HL-60/S4 treated with retinoic acid at 250 ng/mL for 4 days and 3 days (cell line): Measurements from ENCODE around the gene CIROP.

Experiments used
- in situ Hi-C: fragments of 300-500 bp; cut with MboI; formaldehyde crosslinking; loops from 2 replicates; pipeline ENCODE4 v1.7.0; 2022; ENCODE audit warnings: low sequenced_read_pairs

Gene CIROP

GRCh38 chr14:23095196-23096108 lies 9.3 kb downstream of the CIROP start, which contains the start of gene C14orf119:
Gene C14orf119 (plus strand): TSS chr14:23095505. CDS start chr14:23097659, 2,154 bp downstream.
- in situ Hi-C loops = no loop called here

- in situ Hi-C loops = no loop called here
These were observed 10.1 kb downstream of the CIROP start, which contains the start of gene ACIN1 for GRCh38 chr14:23094666-23095195. Gene ACIN1 (minus strand): TSS chr14:23095136. CDS start chr14:23095112, 24 bp downstream.

DNA sequence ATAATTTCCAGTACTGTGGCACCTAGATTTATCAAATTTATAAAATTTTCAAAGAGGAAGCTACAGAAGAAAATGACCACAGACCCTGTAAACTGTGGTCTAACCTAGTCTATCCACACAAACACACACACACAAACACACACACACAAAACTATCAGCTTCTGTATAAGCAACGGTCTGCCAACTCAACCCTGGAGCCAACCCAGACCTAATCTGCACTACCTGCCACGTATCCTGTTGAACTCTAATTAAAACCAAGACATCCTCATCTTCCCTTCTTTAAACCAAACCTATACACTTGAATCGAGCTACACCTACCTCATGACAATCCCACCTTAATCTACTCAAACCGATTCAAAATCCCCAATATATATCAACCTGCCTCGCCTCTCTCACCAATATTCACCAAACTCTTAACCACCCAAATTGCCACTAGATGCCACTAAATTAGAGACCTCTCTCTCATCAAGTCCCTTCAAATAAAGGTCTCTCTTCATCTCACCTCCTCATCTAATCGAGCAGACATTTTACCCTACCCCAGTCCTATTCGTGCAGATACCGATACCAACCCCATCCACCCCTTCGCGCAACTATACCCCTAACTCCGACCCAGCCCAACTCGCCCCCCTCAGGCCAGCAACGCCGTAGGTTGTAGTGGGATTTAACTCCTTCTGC lies 10.7 kb downstream of the CIROP start:
- in situ Hi-C loops = no loop called here

DNA sequence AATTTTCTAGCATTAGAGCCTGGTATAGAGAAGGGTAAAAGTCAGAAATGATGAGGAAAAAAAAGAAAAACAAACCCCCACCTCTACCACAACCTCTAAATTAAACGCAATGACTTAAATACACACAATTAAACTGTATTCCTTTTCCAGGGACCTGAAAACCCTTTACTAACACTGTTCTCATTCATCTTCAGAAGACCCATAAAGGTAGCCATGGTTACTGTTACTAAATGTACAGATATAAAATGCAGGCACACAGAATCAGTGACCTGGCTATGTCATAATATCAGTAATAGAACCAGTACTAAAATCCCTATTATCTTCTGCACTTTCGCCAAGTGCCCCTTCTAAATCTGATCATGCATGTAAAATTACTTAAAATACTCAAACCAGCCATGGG lies 11.3 kb downstream of the CIROP start:
- in situ Hi-C loops = no loop called here

- in situ Hi-C loops = no loop called here
These were observed 11.7 kb downstream of the CIROP start for GRCh38 chr14:23093104-23093503.

GRCh38 chr14:23091294-23092225 lies 13.2 kb downstream of the CIROP start:
- in situ Hi-C loops = no loop called here

DNA sequence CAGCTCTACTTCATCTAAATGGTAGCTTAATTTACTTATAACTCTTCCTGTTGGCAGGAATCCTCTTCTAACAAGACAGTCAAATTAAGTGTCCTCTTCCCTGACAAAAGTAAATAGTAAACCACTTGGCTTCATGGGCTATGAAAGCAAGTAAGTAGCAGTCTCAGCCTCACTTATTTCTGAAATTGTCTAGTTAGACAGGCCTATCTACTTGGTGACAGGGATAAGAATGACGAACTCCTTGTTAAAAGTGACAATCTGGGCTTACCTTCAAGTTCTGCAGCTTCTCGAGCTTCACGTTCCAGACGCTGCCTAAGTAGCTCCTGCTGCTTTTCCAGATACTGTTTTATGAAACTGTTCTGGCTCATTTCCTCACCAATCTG lies 14.5 kb downstream of the CIROP start:
- in situ Hi-C loops = no loop called here

- in situ Hi-C loops = no loop called here
These were observed 15.1 kb downstream of the CIROP start for GRCh38 chr14:23089498-23090253.

GRCh38 chr14:23086565-23086964 lies 18.2 kb downstream of the CIROP start:
- in situ Hi-C loops = no loop called here

- in situ Hi-C loops = no loop called here
These were observed 19.3 kb downstream of the CIROP start for GRCh38 chr14:23085458-23085857.

DNA sequence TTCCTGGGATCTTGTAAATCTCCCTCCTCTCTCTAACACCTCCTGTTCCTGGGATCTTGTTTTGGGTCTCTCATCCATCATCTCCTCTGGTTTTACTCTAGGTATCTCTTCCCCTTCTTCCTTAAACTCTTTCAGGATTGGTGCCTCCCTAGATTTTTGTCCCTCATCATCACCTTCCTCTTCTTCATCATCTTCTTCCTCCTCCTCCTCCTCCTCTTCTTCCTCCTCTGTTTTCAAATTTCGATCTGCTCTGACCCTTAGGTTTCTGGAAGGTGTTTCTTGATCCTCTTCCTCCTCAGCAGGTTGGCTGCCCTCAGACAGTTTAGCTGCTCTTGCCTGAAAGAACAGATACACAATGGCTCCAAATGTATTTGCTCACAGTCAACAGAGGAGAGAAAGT lies 24.3 kb downstream of the CIROP start:
- in situ Hi-C loops = no loop called here

DNA sequence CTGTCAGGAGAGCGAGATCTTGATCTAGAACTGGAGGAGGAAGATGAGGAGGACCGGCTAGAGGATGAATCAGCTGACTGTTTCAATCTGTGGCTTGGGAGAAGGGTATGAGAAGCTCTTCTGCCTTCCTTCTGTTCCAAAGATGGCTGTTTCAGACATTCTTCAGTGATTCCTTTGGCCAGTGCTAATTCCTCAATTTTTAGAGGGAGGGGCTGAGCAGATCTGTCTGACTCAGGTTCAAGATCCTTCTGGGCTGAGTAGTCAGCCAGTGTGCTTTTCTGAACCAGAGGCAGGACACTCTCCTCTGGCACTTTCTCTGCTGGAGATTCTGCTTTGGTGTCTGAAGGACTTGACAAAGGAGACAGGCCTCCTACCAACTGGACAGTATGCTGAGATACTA lies 25.1 kb downstream of the CIROP start:
- in situ Hi-C loops = no loop called here

GRCh38 chr14:23078692-23079116 lies 26.1 kb downstream of the CIROP start:
- in situ Hi-C loops = no loop called here

DNA sequence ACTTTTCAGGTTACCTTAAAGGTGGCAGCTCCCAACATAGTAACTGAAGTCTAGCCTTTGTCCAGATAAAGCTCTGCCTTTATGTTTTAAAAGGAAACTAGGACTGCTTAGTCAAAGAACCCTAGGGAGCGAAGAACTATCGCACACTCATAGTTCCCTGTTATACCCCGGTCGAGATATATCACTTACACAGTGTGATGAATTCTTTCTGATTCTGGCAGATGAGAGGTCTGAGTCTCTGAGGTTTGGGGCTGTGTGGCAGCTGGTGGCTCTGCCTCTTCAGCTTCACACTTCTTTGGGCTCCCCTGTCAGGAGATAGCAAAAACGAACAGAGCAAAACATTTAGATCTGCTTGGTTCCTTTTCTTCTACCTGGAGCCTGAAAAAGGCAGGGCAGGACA lies 26.8 kb downstream of the CIROP start:
- in situ Hi-C loops = no loop called here

DNA sequence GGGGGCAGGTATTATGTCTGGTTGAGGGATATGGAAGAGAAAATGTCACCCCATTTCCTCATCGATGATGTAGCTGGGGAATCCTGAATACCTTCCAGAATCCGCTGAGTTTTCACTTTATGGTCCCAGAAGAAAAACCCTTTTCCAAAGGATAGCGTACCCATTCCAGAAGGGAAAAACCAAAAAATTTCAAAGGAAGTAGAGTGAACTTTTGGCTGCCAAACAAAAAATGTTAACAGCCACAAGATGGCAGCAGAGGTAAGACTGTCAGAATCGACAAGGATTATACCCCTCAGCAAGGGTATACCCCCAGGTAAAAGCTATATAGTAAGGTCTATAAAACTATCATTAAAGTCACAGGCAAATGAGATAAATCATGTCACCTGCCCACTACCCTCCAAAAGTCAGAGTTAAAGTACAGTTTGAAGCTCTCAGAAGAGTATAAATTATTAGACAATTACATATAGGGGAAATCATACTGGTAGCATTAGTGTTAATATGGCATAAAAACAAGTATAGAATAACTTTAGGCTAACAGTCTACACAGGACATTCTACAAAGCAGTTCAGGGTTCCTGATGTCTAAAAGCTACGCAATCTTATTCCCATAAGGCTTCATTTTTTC lies 27.9 kb downstream of the CIROP start:
- in situ Hi-C loops = no loop called here

DNA sequence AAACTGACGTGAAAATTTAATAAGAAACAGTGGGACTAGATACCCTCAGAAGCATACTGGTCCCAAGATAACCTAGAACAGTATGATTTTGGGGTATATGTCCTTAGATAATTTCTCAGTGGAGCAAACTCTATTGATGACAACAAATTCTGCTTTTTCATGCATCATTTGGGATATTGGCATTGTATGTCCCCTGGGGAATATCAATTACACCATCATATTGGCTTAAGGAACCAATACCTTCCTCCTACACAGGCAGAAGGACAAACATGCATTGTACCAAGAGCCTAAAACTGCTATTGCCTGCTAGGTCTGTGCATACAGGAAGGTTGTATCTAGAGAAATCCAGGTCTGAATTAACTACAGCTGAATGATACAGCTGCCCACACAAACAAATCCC lies 29.9 kb downstream of the CIROP start:
- in situ Hi-C loops = no loop called here

GRCh38 chr14:23071921-23072539 lies 32.8 kb downstream of the CIROP start:
- in situ Hi-C loops = no loop called here

- in situ Hi-C loops = no loop called here
These were observed 33.4 kb downstream of the CIROP start for GRCh38 chr14:23071244-23071920.
